ENCODE measurements around the gene PDE2A. TPM values are rescaled to one million over a fixed set of nuclear protein-coding genes. Genes with fewer than 3 reads are reported as not detected.

The PDE2A gene
- total RNA-seq, 1 donor from 2014 or later = 65.9 TPM

GRCh38 chr11:72671152-72672099, 2.8 kb downstream of the PDE2A start:
- no peak for TF ChIP-seq CTCF (IDR thresholded peaks at IDR 0.05; ENCODE audit: unreplicated experiment)
- H3K36me3 Mint-ChIP-seq (ENCODE audit: low read depth, unreplicated experiment) = peaks cover 15% of the 10 kb centered on the region
- DNase-seq (ENCODE audit: low spot score) = no peak
- H3K4me3 Mint-ChIP-seq (ENCODE audit: unreplicated experiment) = no peak overlapping the region
- H3K9me3 Mint-ChIP-seq (ENCODE audit: unreplicated experiment) = no peaks in the 10 kb centered on the region
- H3K27ac Mint-ChIP-seq (ENCODE audit: unreplicated experiment) = no peak overlapping the region
- H3K27me3 Mint-ChIP-seq (ENCODE audit: unreplicated experiment) = peaks cover 28% of the 10 kb centered on the region
- peaks cover 5% of the 10 kb centered on the region for H3K4me1 Mint-ChIP-seq (ENCODE audit: unreplicated experiment)

- DNase-seq (ENCODE audit: low spot score) = no peak
Measured at GRCh38 chr11:72670041-72670440, 4.2 kb downstream of the PDE2A start.

GRCh38 chr11:72669527-72669926, 4.7 kb downstream of the PDE2A start:
- DNase-seq (ENCODE audit: low spot score) = no peak
- TF ChIP-seq CTCF (IDR thresholded peaks at IDR 0.05; ENCODE audit: unreplicated experiment) = no peak
- peaks cover 5% of the 10 kb centered on the region for H3K4me1 Mint-ChIP-seq (ENCODE audit: unreplicated experiment)
- H3K9me3 Mint-ChIP-seq (ENCODE audit: unreplicated experiment) = no peaks in the 10 kb centered on the region
- H3K4me3 Mint-ChIP-seq (ENCODE audit: unreplicated experiment) = no peak overlapping the region
- H3K36me3 Mint-ChIP-seq (ENCODE audit: low read depth, unreplicated experiment) = peaks cover 15% of the 10 kb centered on the region
- peaks cover 24% of the 10 kb centered on the region for H3K27me3 Mint-ChIP-seq (ENCODE audit: unreplicated experiment)
- no peak overlapping the region for H3K27ac Mint-ChIP-seq (ENCODE audit: unreplicated experiment)

More at GRCh38 chr11:72670041-72670440, 4.2 kb downstream of the PDE2A start:
- Mint-ChIP-seq H3K4me3 (ENCODE audit: unreplicated experiment) (no peak overlapping the region), H3K36me3 (ENCODE audit: low read depth, unreplicated experiment) (peaks cover 15% of the 10 kb centered on the region), H3K27me3 (ENCODE audit: unreplicated experiment) (peaks cover 25% of the 10 kb centered on the region), H3K9me3 (ENCODE audit: unreplicated experiment) (no peaks in the 10 kb centered on the region), H3K27ac (ENCODE audit: unreplicated experiment) (no peak overlapping the region), H3K4me1 (ENCODE audit: unreplicated experiment) (peaks cover 5% of the 10 kb centered on the region)
- no peak for TF ChIP-seq CTCF (IDR thresholded peaks at IDR 0.05; ENCODE audit: unreplicated experiment)

GRCh38 chr11:72668629-72669347, 5.4 kb downstream of the PDE2A start:
- TF ChIP-seq CTCF (IDR thresholded peaks at IDR 0.05; ENCODE audit: unreplicated experiment) = no peak
- H3K9me3 Mint-ChIP-seq (ENCODE audit: unreplicated experiment) = no peaks in the 10 kb centered on the region
- H3K4me3 Mint-ChIP-seq (ENCODE audit: unreplicated experiment) = no peak overlapping the region
- DNase-seq (ENCODE audit: low spot score) = no peak
- no peak overlapping the region for H3K27ac Mint-ChIP-seq (ENCODE audit: unreplicated experiment)
- H3K4me1 Mint-ChIP-seq (ENCODE audit: unreplicated experiment) = peaks cover 5% of the 10 kb centered on the region
- peaks cover 19% of the 10 kb centered on the region for H3K27me3 Mint-ChIP-seq (ENCODE audit: unreplicated experiment)
- peaks cover 15% of the 10 kb centered on the region for H3K36me3 Mint-ChIP-seq (ENCODE audit: low read depth, unreplicated experiment)
